ENCODE measurements around the gene CNNM4.
"Not testable (repeated sequence)": the region's sequence is repeated elsewhere in the genome, so short reads cannot be mapped to it uniquely, and the experiment has no call there.

DNA sequence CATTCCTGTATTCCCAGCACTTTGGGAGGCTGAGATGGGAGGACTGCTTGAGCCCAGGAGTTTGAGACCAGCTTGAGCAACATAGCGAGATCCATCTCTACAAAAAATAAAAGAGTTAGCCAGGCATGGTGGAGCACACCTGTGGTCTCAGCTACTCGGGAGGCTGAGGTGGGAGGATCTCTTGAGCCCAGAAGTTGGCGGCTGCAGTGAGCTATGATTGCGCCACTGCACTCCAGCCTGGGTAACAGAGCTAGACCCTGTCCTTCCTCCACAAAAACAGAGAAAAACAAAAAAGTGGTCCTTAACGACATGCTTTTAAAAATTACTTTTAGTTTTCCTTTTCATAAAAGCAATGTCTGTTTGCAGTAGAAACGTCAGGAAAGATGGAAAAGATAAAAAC is 35.8 kb downstream of the CNNM4 start:
- not testable (repeated sequence) for TF ChIP-seq CHD2 (IDR thresholded peaks at IDR 0.05; ENCODE audit: low read length, partially characterized antibody); TP53 (CRISPR knock-in tag; IDR thresholded peaks at IDR 0.05); EHF (CRISPR knock-in tag; IDR thresholded peaks at IDR 0.05); MAZ (IDR thresholded peaks at IDR 0.05; ENCODE audit: borderline replicate concordance, low read depth, low read length); BHLHE40 (IDR thresholded peaks at IDR 0.05; ENCODE audit: low read depth, low read length)
- TF ChIP-seq, protein P1, sequence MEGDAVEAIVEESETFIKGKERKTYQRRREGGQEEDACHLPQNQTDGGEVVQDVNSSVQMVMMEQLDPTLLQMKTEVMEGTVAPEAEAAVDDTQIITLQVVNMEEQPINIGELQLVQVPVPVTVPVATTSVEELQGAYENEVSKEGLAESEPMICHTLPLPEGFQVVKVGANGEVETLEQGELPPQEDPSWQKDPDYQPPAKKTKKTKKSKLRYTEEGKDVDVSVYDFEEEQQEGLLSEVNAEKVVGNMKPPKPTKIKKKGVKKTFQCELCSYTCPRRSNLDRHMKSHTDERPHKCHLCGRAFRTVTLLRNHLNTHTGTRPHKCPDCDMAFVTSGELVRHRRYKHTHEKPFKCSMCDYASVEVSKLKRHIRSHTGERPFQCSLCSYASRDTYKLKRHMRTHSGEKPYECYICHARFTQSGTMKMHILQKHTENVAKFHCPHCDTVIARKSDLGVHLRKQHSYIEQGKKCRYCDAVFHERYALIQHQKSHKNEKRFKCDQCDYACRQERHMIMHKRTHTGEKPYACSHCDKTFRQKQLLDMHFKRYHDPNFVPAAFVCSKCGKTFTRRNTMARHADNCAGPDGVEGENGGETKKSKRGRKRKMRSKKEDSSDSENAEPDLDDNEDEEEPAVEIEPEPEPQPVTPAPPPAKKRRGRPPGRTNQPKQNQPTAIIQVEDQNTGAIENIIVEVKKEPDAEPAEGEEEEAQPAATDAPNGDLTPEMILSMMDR (IDR thresholded peaks at IDR 0.05), result not testable (repeated sequence)
- TF ChIP-seq, protein P2, sequence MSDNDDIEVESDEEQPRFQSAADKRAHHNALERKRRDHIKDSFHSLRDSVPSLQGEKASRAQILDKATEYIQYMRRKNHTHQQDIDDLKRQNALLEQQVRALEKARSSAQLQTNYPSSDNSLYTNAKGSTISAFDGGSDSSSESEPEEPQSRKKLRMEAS (IDR thresholded peaks at IDR 0.05), result not testable (repeated sequence)

All from A549 (cell line).